Stomach (tissue), 9 donors: ENCODE data around the gene PCSK2. TPM values are rescaled to one million over a fixed set of nuclear protein-coding genes. Genes with fewer than 3 reads are reported as not detected.

Experiments
- DNase-seq, 2 donors: peaks; one replicate each; pipeline versions ENCODE4 v3.0.0 to v3.0.0-alpha.2; 2013 to 2019
- H3K27ac ChIP-seq, 5 donors: fragments of 200-600 bp in 4 of 5; sonication (generic) in 4 of 5; one replicate each; pipeline ENCODE4 v1.5.1; 2013 to 2019; ENCODE audit warnings: mild to moderate bottlenecking in 1 of 5, moderate library complexity in 1 of 5
- H3K27me3 ChIP-seq, 3 donors: fragments of 200-600 bp; sonication (generic); one replicate each; pipeline ENCODE4 v1.5.1; 2017 to 2019; ENCODE audit warnings: mixed run types in 1 of 3
- H3K36me3 ChIP-seq, 4 donors: fragments of 200-600 bp; sonication (generic); 1 replicate in 3 of 4; 2 replicates in 1 of 4; pipeline ENCODE4 v1.5.1; 2016 to 2019
- H3K4me1 ChIP-seq, 4 donors: fragments of 200-600 bp; sonication (generic); one replicate each; pipeline ENCODE4 v1.5.1; 2016 to 2019
- H3K4me3 ChIP-seq, 4 donors: fragments of 200-600 bp; sonication (generic) in 3 of 4; one replicate each; pipeline ENCODE4 v1.5.1; 2016 to 2019; ENCODE audit warnings: mild to moderate bottlenecking in 1 of 4
- H3K9me3 ChIP-seq, 4 donors: fragments of 200-600 bp; sonication (generic); one replicate each; pipeline ENCODE4 v1.5.1; 2016 to 2019
- CTCF ChIP-seq, 7 experiments: fragments of 450-650 bp in 4 of 7; fragments of 200-600 bp in 3 of 7; sonication (generic) in 3 of 7; IDR thresholded peaks; one replicate each; pipeline ENCODE4 v1.5.1; 2016 to 2019; ENCODE audit warnings: antibody characterized with exemption in 7 of 7, control low read depth in 2 of 7, mild to moderate bottlenecking in 1 of 7
- EP300 ChIP-seq: sonication (generic); formaldehyde crosslinking; IDR thresholded peaks from one replicate; pipeline ENCODE4 v1.6.1; 2017; ENCODE audit warnings: antibody characterized with exemption
- POLR2A ChIP-seq, 4 donors: fragments of 450-650 bp; IDR thresholded peaks; one replicate each; pipeline ENCODE4 v1.6.1; 2016; ENCODE audit warnings: antibody characterized with exemption in 4 of 4, control low read depth in 2 of 4, mild to moderate bottlenecking in 1 of 4, moderate library complexity in 1 of 4
- POLR2AphosphoS5 ChIP-seq, 3 donors: sonication (generic); formaldehyde crosslinking; IDR thresholded peaks; one replicate each; pipeline ENCODE4 v1.6.1; 2016; ENCODE audit warnings: antibody characterized with exemption in 3 of 3
- WGBS, 5 donors: extraction: QIAGEN DNeasy Blood & Tissue Kit in 3 of 5; methylation state at CpG; one replicate each; pipeline versions ENCODE4 v1.1.5 to v1.1.7; 2013 to 2018; 5-methylcytosine and 5-hydroxymethylcytosine counted together
- intact Hi-C: fragments of 100-400 bp; cut with DNase I; formaldehyde crosslinking; loops from one replicate; pipeline ENCODE4 v1.15.1; 2023; ENCODE audit warnings: low total_unique reads
- polyA plus RNA-seq, 3 donors: library from polyadenylated mRNA; stranded (reverse); fragments of 200-250 nt; gene quantifications; one replicate each; pipeline ENCODE4 v1.2.3, GENCODE V29; 2013
- small RNA-seq, 4 donors: library from RNA; depleted of rRNA; stranded (forward); fragments of <200 nt; gene quantifications; one replicate each; pipeline ENCODE3, GENCODE V24; 2016
- total RNA-seq, 5 donors: library from RNA; depleted of rRNA; stranded (reverse); fragments of >200 nt; gene quantifications; one replicate each; pipeline versions ENCODE4 v1.1.0 to v1.2.3, GENCODE V29; 2014 to 2016
- donor health status: healthy with polysubstance abuse.
- donor health status: Bipolar disorder and iron deficiency.
- donor health status: healthy.

The PCSK2 gene
- total and polyA plus RNA-seq, 8 donors, result 0.15 to 3.7 (median 1.2) TPM; not detected in 2

GRCh38 chr20:17533396-17533795 is 306.6 kb downstream of the PCSK2 start:
- intact Hi-C loops, result no loop called here
- WGBS, 5 donors, result 30 to 61% (median 44%) methylated on average over 1 of the region's 1 CpG
- Histone ChIP-seq H3K27ac (no peak overlapping the region), H3K36me3 (no peaks in the 10 kb centered on the region), H3K9me3 (no peaks in the 10 kb centered on the region), H3K4me3 (no peak overlapping the region), H3K4me1 (peaks cover 0 to 26% (median 19%) of the 10 kb centered on the region in 4 donors), H3K27me3 (peaks cover 0 to 11% (median 0%) of the 10 kb centered on the region in 3 donors)
- DNase-seq, result peak in 1 of 2 donors; percentile 59
- TF ChIP-seq EP300 (no peak), POLR2AphosphoS5 (IDR thresholded peaks at IDR 0.05) (no peak), POLR2A (IDR thresholded peaks at IDR 0.05) (no peak), CTCF (IDR thresholded peaks at IDR 0.05) (no peak)

- TF ChIP-seq POLR2AphosphoS5 (IDR thresholded peaks at IDR 0.05) (no peak), POLR2A (IDR thresholded peaks at IDR 0.05) (no peak), EP300 (no peak), CTCF (IDR thresholded peaks at IDR 0.05) (no peak)
- Histone ChIP-seq H3K4me3 (no peak overlapping the region), H3K36me3 (no peaks in the 10 kb centered on the region), H3K9me3 (no peaks in the 10 kb centered on the region), H3K27me3 (peaks cover 0 to 11% (median 0%) of the 10 kb centered on the region in 3 donors), H3K27ac (no peak overlapping the region), H3K4me1 (peaks cover 0 to 26% (median 19%) of the 10 kb centered on the region in 4 donors)
- DNase-seq, result no peak
- WGBS, 5 donors, result 84 to 90% (median 86%) methylated on average over 3 of the region's 3 CpGs
- intact Hi-C loops, result no loop called here
Observed at GRCh38 chr20:17534077-17534476, 307.2 kb downstream of the PCSK2 start.

Small RNA genes lying within 50 kb of the gene (small RNA-seq; reads per million reads assigned to genes)
- gene AL359511.1, result 0 reads per million in 4 donors
- gene RNU1-131P, result 0 reads per million in 4 donors
- 0 reads per million in 4 donors for gene RNU6-27P
